Measurements from ENCODE around the gene LUC7L3. TPM values are rescaled to one million over a fixed set of nuclear protein-coding genes. Genes with fewer than 3 reads are reported as not detected.

Gene LUC7L3
- total and polyA plus RNA-seq, 8 donors, result 76.1 to 831 (median 643) TPM

GRCh38 chr17:50675190-50675589 lies 44.2 kb upstream of the LUC7L3 start:
- H3K27me3 ChIP-seq, result no peaks in the 10 kb centered on the region

GRCh38 chr17:50675627-50676026 lies 43.8 kb upstream of the LUC7L3 start:
- Histone ChIP-seq H3K4me1 (peaks cover 4 to 8% of the 10 kb centered on the region in 2 donors), H3K9me3 (no peaks in the 10 kb centered on the region), H3K36me3 (no peaks in the 10 kb centered on the region), H3K27ac (no peak overlapping the region), H3K27me3 (no peaks in the 10 kb centered on the region), H3K4me3 (no peak overlapping the region)
- no peak for ATAC-seq
- intact Hi-C loops (cut with DNase I), result no loop called here
- TF ChIP-seq CTCF (IDR thresholded peaks at IDR 0.05), result no peak
- DNase-seq, result no peak

More at GRCh38 chr17:50675190-50675589, 44.2 kb upstream of the LUC7L3 start:
- Histone ChIP-seq H3K9me3 (no peaks in the 10 kb centered on the region), H3K4me3 (no peak overlapping the region), H3K36me3 (no peaks in the 10 kb centered on the region), H3K4me1 (peaks cover 7 to 9% of the 10 kb centered on the region in 2 donors), H3K27ac (no peak overlapping the region)
- DNase-seq (no peak), ATAC-seq (no peak)
- TF ChIP-seq CTCF (IDR thresholded peaks at IDR 0.05), result no peak
- intact Hi-C loops (cut with DNase I), result no loop called here

- H3K36me3 ChIP-seq, result no peaks in the 10 kb centered on the region
- no peak for ATAC-seq
Measured at GRCh38 chr17:50676065-50676975, 43.1 kb upstream of the LUC7L3 start.

GRCh38 chr17:50677851-50678375 lies 41.5 kb upstream of the LUC7L3 start:
- H3K27ac ChIP-seq, result no peak overlapping the region
- H3K4me1 ChIP-seq, result peaks cover 5 to 7% of the 10 kb centered on the region in 2 donors
- H3K36me3 ChIP-seq, result no peaks in the 10 kb centered on the region
- H3K27me3 ChIP-seq, result no peaks in the 10 kb centered on the region
- intact Hi-C loops (cut with DNase I), result no loop called here
- H3K9me3 ChIP-seq, result no peaks in the 10 kb centered on the region
- H3K4me3 ChIP-seq, result no peak overlapping the region
- ATAC-seq (no peak), DNase-seq (no peak)
- TF ChIP-seq CTCF (IDR thresholded peaks at IDR 0.05), result no peak

More at GRCh38 chr17:50676065-50676975, 43.1 kb upstream of the LUC7L3 start:
- intact Hi-C loops (cut with DNase I), result no loop called here
- H3K4me3 ChIP-seq, result no peak overlapping the region
- H3K4me1 ChIP-seq, result peaks cover 3 to 5% of the 10 kb centered on the region in 2 donors
- TF ChIP-seq CTCF (IDR thresholded peaks at IDR 0.05), result no peak
- no peak overlapping the region for H3K27ac ChIP-seq
- DNase-seq, result no peak
- H3K9me3 ChIP-seq, result no peaks in the 10 kb centered on the region
- H3K27me3 ChIP-seq, result no peaks in the 10 kb centered on the region

- Histone ChIP-seq H3K4me3 (no peak overlapping the region), H3K27me3 (peaks cover 0 to 7% of the 10 kb centered on the region in 2 donors)
- intact Hi-C loops (cut with DNase I), result no loop called here
Measured at GRCh38 chr17:50679008-50679544, 40.3 kb upstream of the LUC7L3 start.

More at GRCh38 chr17:50679008-50679544, 40.3 kb upstream of the LUC7L3 start:
- no peaks in the 10 kb centered on the region for H3K9me3 ChIP-seq
- no peak overlapping the region for H3K27ac ChIP-seq
- H3K4me1 ChIP-seq, result peaks cover 5 to 7% of the 10 kb centered on the region in 2 donors
- H3K36me3 ChIP-seq, result no peaks in the 10 kb centered on the region
- ATAC-seq (no peak), DNase-seq (no peak)
- TF ChIP-seq CTCF (IDR thresholded peaks at IDR 0.05), result no peak
